Measurements from ENCODE around the gene CAPN9. TPM values are rescaled to one million over a fixed set of nuclear protein-coding genes. Genes with fewer than 3 reads are reported as not detected.
"Not testable (repeated sequence)": the region's sequence is repeated elsewhere in the genome, so short reads cannot be mapped to it uniquely, and the experiment has no call there.

CAPN9 gene, protein sequence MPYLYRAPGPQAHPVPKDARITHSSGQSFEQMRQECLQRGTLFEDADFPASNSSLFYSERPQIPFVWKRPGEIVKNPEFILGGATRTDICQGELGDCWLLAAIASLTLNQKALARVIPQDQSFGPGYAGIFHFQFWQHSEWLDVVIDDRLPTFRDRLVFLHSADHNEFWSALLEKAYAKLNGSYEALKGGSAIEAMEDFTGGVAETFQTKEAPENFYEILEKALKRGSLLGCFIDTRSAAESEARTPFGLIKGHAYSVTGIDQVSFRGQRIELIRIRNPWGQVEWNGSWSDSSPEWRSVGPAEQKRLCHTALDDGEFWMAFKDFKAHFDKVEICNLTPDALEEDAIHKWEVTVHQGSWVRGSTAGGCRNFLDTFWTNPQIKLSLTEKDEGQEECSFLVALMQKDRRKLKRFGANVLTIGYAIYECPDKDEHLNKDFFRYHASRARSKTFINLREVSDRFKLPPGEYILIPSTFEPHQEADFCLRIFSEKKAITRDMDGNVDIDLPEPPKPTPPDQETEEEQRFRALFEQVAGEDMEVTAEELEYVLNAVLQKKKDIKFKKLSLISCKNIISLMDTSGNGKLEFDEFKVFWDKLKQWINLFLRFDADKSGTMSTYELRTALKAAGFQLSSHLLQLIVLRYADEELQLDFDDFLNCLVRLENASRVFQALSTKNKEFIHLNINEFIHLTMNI
- not detected for total RNA-seq

DNA sequence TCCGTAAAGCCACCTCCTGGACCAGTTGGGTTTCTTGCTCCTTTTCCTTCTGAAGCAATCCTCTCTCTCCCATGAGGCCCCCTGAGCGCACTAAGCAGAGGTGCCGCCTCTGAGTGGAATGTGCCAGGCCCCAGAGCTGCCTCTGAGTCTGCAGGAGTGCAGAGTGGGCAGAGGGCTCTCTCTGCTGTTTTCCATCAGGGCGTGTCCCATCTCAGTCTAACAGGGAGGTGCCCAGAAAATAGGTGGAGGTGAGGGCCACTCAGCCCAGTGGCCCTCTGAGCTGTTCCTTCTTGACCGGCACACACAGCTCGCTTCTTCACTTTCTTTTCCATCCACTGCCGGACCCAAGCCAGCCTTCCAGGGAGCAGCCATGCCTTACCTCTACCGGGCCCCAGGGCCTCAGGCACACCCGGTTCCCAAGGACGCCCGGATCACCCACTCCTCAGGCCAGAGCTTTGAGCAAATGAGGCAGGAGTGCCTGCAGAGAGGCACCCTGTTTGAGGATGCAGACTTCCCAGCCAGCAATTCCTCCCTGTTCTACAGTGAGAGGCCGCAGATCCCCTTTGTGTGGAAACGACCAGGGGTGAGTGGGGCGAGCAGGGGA lies at the start of gene CAPN9:
Gene CAPN9 (plus strand): TSS at position 262 of the 604 bp plus-strand sequence. CDS start 109 bp downstream, at position 371.
- no peak within 1 kb of the TSS for H3K27ac ChIP-seq
- intact Hi-C loops (cut with DNase I), result no loop called here
- H3K27me3 ChIP-seq, result no peaks in the 10 kb centered on the region
- H3K4me3 ChIP-seq (replicated peaks in 1 of 3), result no peak within 1 kb of the TSS
- peaks cover 9 to 19% of the 10 kb centered on the region in 2 donors for H3K4me1 ChIP-seq
- H3K36me3 ChIP-seq, result no peaks in the 10 kb centered on the region
- no peaks in the 10 kb centered on the region for H3K9me3 ChIP-seq
- WGBS, 2 donors, result 58 to 63% methylated on average over 13 to 14 of the region's 14 CpGs
- TF ChIP-seq, protein P1, sequence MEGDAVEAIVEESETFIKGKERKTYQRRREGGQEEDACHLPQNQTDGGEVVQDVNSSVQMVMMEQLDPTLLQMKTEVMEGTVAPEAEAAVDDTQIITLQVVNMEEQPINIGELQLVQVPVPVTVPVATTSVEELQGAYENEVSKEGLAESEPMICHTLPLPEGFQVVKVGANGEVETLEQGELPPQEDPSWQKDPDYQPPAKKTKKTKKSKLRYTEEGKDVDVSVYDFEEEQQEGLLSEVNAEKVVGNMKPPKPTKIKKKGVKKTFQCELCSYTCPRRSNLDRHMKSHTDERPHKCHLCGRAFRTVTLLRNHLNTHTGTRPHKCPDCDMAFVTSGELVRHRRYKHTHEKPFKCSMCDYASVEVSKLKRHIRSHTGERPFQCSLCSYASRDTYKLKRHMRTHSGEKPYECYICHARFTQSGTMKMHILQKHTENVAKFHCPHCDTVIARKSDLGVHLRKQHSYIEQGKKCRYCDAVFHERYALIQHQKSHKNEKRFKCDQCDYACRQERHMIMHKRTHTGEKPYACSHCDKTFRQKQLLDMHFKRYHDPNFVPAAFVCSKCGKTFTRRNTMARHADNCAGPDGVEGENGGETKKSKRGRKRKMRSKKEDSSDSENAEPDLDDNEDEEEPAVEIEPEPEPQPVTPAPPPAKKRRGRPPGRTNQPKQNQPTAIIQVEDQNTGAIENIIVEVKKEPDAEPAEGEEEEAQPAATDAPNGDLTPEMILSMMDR (IDR thresholded peaks at IDR 0.05), result no peak
- no peak for TF ChIP-seq POLR2A (IDR thresholded peaks at IDR 0.05)
- no peak for DNase-seq

DNA sequence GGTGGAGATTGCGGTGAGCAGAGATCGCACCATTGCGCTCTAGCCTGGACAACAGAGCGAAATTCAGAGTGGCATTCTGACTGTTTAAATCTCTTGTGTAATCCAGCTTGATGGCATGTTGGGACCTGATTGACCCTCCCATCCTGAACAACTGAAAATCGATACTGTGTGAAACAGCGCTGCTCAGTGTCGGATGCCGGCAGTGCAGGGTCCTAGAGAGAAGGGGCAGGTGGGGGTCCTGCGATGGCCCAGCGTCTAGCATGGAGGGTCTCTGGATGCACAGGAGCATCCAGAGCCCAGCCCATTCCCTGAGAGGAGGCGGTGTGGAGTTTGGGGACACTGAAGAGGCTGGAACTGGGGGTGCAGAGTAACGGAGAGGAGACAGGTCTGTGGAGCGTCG lies 49.1 kb upstream of the CAPN9 start:
- no peak for TF ChIP-seq POLR2A (IDR thresholded peaks at IDR 0.05)
- TF ChIP-seq, protein P1 (IDR thresholded peaks at IDR 0.05), result no peak
- H3K36me3 ChIP-seq, result peaks cover 10 to 13% of the 10 kb centered on the region in 2 donors
- no peak overlapping the region for H3K4me3 ChIP-seq (replicated peaks in 1 of 3)
- no peaks in the 10 kb centered on the region for H3K4me1 ChIP-seq
- H3K27ac ChIP-seq, result no peak overlapping the region
- 88 to 90% methylated on average over 14 of the region's 14 CpGs for WGBS, 2 donors
- no peaks in the 10 kb centered on the region for H3K27me3 ChIP-seq
- intact Hi-C loops (cut with DNase I), result no loop called here
- no peaks in the 10 kb centered on the region for H3K9me3 ChIP-seq
- no peak for DNase-seq

DNA sequence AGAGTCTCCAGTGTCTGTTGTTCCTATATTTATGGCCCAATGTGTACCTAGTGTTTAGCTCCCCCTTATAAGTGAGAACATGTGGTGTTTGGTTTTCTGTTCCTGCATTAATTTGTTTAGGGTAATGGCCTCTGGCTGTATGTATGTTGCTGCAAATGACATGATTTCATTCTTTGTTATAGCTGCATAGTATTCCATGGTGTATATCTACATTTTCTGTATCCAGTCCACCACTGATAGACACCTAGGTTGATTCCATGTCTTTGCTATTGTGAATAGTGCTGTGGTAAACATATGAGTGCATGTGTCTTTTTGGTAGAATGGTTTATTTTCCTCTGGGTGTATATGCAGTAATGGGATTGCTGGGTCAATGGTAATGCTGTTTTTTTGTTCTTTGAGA lies 48.2 kb upstream of the CAPN9 start:
- DNase-seq; H3K27me3 ChIP-seq; intact Hi-C loops (cut with DNase I); H3K9me3 ChIP-seq; H3K4me3 ChIP-seq (replicated peaks in 1 of 3); H3K27ac ChIP-seq; H3K4me1 ChIP-seq; H3K36me3 ChIP-seq: not testable (repeated sequence)

DNA sequence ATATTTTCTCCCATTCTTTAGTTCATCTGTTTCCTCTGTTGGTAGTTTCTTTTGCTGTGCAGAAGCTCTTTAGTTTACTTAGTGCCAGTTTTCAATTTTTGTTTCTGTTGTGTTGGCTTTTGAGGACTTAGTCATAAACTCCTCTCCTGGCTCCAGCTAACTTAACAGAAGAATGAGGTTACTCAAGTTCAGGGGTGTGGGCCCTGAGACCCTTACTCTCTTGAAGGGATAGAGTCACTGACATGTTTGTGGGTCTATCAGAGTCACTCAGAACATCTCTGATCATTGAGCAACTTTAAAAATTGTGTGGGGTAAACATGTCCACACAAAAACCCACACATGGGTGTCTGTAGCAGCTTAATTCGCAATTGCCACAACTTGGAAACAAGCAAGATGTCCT lies 47.5 kb upstream of the CAPN9 start:
- 90 to 96% methylated on average over 1 of the region's 1 CpG for WGBS, 2 donors

DNA sequence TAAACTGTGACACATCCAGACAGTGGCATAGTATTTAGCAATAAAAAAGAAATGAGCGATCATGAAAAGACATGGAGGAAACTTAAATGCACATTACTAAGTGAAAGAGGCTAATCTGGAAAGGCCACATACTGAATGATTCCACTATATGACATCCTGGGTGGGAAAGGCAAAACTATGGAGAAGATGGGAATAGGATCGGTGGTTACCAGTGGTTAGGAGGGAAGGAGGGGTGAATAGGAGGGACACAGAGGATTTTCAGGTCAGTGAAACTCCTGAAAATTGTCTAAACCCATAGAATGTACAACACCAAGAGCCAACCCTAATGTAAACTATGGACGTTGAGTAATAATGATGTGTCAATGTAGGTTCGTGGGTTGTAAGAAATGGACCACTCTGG lies 47.1 kb upstream of the CAPN9 start:
- WGBS, 2 donors, result 91 to 93% methylated on average over 4 of the region's 4 CpGs
- no peaks in the 10 kb centered on the region for H3K9me3 ChIP-seq
- intact Hi-C loops (cut with DNase I), result no loop called here
- H3K4me1 ChIP-seq, result no peaks in the 10 kb centered on the region
- H3K4me3 ChIP-seq (replicated peaks in 1 of 3), result no peak overlapping the region
- TF ChIP-seq POLR2A (IDR thresholded peaks at IDR 0.05), result no peak
- TF ChIP-seq, protein P1 (IDR thresholded peaks at IDR 0.05), result no peak
- no peaks in the 10 kb centered on the region for H3K27me3 ChIP-seq
- H3K27ac ChIP-seq, result no peak overlapping the region
- no peak for DNase-seq
- H3K36me3 ChIP-seq, result no peaks in the 10 kb centered on the region

More for the DNA sequence above, 47.5 kb upstream of the CAPN9 start:
- no peak for DNase-seq
- TF ChIP-seq, protein P1 (IDR thresholded peaks at IDR 0.05), result no peak
- TF ChIP-seq POLR2A (IDR thresholded peaks at IDR 0.05), result no peak
- H3K36me3 ChIP-seq, result no peaks in the 10 kb centered on the region
- no peak overlapping the region for H3K4me3 ChIP-seq (replicated peaks in 1 of 3)
- H3K27me3 ChIP-seq, result no peaks in the 10 kb centered on the region
- intact Hi-C loops (cut with DNase I), result no loop called here
- no peaks in the 10 kb centered on the region for H3K9me3 ChIP-seq
- H3K27ac ChIP-seq, result no peak overlapping the region
- H3K4me1 ChIP-seq, result no peaks in the 10 kb centered on the region

Measured in thyroid gland (tissue), 4 donors.